HCT116 (cell line): ENCODE measurements around the gene RCAN2. TPM values are rescaled to one million over a fixed set of nuclear protein-coding genes. Genes with fewer than 3 reads are reported as not detected.

Experiments
- ATAC-seq: fragments of 200-7000 bp; cut with Tn5 transposase; 2 replicates; pipeline ENCODE4 v1.9.1; 2020; ENCODE audit warnings: mild to moderate bottlenecking, moderate library complexity
- BruUV-seq: library from RNA; stranded (reverse); fragments of 400-500 nt; replicated peaks from 2 replicates; lab custom pipeline; 2021; lab: Mats Ljungman, UMichigan
- CTCF ChIA-PET: fragments of 300-600 bp; sonication (Branson Sonifier 250); formaldehyde crosslinking; loops from one replicate; lab custom pipeline; 2021; ENCODE audit warnings: antibody characterized with exemption; lab: Charles Lee
- POLR2A ChIA-PET: fragments of 300-600, 350-600 bp; sonication (Branson Sonifier 250); formaldehyde crosslinking; loops from one replicate; lab custom pipeline; 2021; ENCODE audit warnings: antibody characterized with exemption; lab: Charles Lee
- RAD21 ChIA-PET, 2 experiments: fragments of 300-600 bp; sonication (Branson Sonifier 250); formaldehyde crosslinking; loops; one replicate each; lab custom pipeline; 2023; ENCODE audit warnings: low total read pairs in 2 of 2; ENCODE audit not compliant: uncharacterized antibody in 2 of 2, unreplicated experiment in 2 of 2, low non-redundant PET in 1 of 2; lab: Charles Lee
- DNase-seq: peaks from one replicate; pipeline ENCODE4 v3.0.0-alpha.2; 2010; ENCODE audit warnings: low read depth, low spot score
- H2AFZ ChIP-seq: fragments of 200-600 bp; shearing (Covaris generic), sonication (generic); 2 replicates; pipeline ENCODE4 v1.6.1; 2017; ENCODE audit warnings: low read depth, mixed run types, mixed read lengths, antibody characterized with exemption, low read length; ENCODE audit not compliant: poor library complexity, severe bottlenecking
- H3K27ac ChIP-seq: 2 replicates; pipeline ENCODE4 v1.5.1; 2012; ENCODE audit warnings: low read depth, low read length
- H3K27me3 ChIP-seq: fragments of 200-600 bp; sonication (generic); 2 replicates; pipeline ENCODE4 v1.6.1; 2016; ENCODE audit warnings: mixed run types, low read length, mixed read lengths; ENCODE audit not compliant: insufficient read depth
- H3K36me3 ChIP-seq, 2 experiments: fragments of 200-500 bp in 1 of 2; fragments of 200-600 bp in 1 of 2; sonication (Bioruptor generic) in 1 of 2; sonication (generic) in 1 of 2; 2 replicates each; pipeline versions ENCODE4 v1.5.1 to v1.6.1; 2014 to 2016; ENCODE audit warnings: low read length in 2 of 2, inconsistent platforms in 1 of 2, mixed read lengths in 1 of 2, mixed run types in 1 of 2; ENCODE audit not compliant: insufficient read depth in 2 of 2, control insufficient read depth in 1 of 2
- H3K4me1 ChIP-seq, 2 experiments: fragments of 200-600 bp in 1 of 2; sonication (generic) in 1 of 2; 2 replicates each; pipeline versions ENCODE4 v1.5.1 to v1.6.1; 2012 to 2017; ENCODE audit warnings: low read length in 2 of 2, inconsistent platforms in 1 of 2, mild to moderate bottlenecking in 1 of 2, mixed read lengths in 1 of 2, mixed run types in 1 of 2, moderate library complexity in 1 of 2; ENCODE audit not compliant: insufficient read depth in 2 of 2, control insufficient read depth in 1 of 2
- H3K4me2 ChIP-seq: fragments of 200-600 bp; sonication (generic); 2 replicates; pipeline ENCODE4 v1.6.1; 2017; ENCODE audit warnings: mixed run types, low read length, mixed read lengths
- H3K4me3 ChIP-seq, 2 experiments: fragments of 200-600 bp in 1 of 2; sonication (generic) in 1 of 2; replicated peaks in 1 of 2; 2 replicates each; pipeline ENCODE4 v1.5.1; 2011 to 2016; ENCODE audit warnings: low read length in 2 of 2, control low read depth in 1 of 2, low read depth in 1 of 2, mild to moderate bottlenecking in 1 of 2, mixed read lengths in 1 of 2, mixed run types in 1 of 2
- H3K79me2 ChIP-seq: fragments of 200-600 bp; sonication (generic); 2 replicates; pipeline ENCODE4 v1.6.1; 2017; ENCODE audit warnings: mild to moderate bottlenecking, mixed run types, low read length, moderate library complexity, mixed read lengths; ENCODE audit not compliant: insufficient read depth
- H3K9ac ChIP-seq: fragments of 200-600 bp; sonication (generic); 2 replicates; pipeline ENCODE4 v1.6.1; 2016; ENCODE audit warnings: low read length, mixed read lengths
- H3K9me2 ChIP-seq: fragments of 200-600 bp; sonication (generic), shearing (Covaris generic); 2 replicates; pipeline ENCODE4 v1.6.1; 2017; ENCODE audit warnings: mixed run types, mild to moderate bottlenecking, moderate library complexity; ENCODE audit not compliant: insufficient read depth
- H3K9me3 ChIP-seq, 2 experiments: fragments of 200-500 bp in 1 of 2; fragments of 200-600 bp in 1 of 2; sonication (Bioruptor generic) in 1 of 2; sonication (generic) in 1 of 2; 2 replicates each; pipeline ENCODE4 v1.6.1; 2014 to 2017; ENCODE audit warnings: low read length in 2 of 2, mixed read lengths in 2 of 2, inconsistent platforms in 1 of 2, low read depth in 1 of 2, mild to moderate bottlenecking in 1 of 2, mixed run types in 1 of 2, moderate library complexity in 1 of 2; ENCODE audit not compliant: control insufficient read depth in 1 of 2, insufficient read depth in 1 of 2
- H4K20me1 ChIP-seq: fragments of 200-600 bp; sonication (generic), shearing (Covaris generic); 2 replicates; pipeline ENCODE4 v1.6.1; 2017; ENCODE audit warnings: mixed run types, mild to moderate bottlenecking, moderate library complexity; ENCODE audit not compliant: insufficient read depth
- CEBPB ChIP-seq: IDR thresholded peaks from 2 replicates; pipeline ENCODE4 v1.6.1; 2012; ENCODE audit warnings: low read depth
- ELF1 ChIP-seq: IDR thresholded peaks from 2 replicates; pipeline ENCODE4 v1.6.1; 2012; ENCODE audit warnings: low read depth, borderline replicate concordance
- JUND ChIP-seq: IDR thresholded peaks from 2 replicates; pipeline ENCODE4 v1.6.1; 2012
- POLR2A ChIP-seq: IDR thresholded peaks from 2 replicates; pipeline ENCODE4 v1.7.0; 2011; ENCODE audit warnings: borderline replicate concordance; ENCODE audit not compliant: insufficient read depth, insufficient read length; ENCODE audit errors: extremely low read depth
- POLR2AphosphoS5 ChIP-seq: IDR thresholded peaks from 2 replicates; pipeline ENCODE4 v1.6.1; 2011; ENCODE audit warnings: mild to moderate bottlenecking, low read depth, low read length, moderate library complexity
- RAD21 ChIP-seq: IDR thresholded peaks from 2 replicates; pipeline ENCODE4 v1.6.1; 2012; ENCODE audit warnings: low read depth, mild to moderate bottlenecking
- SRF ChIP-seq: IDR thresholded peaks from 2 replicates; pipeline ENCODE4 v1.6.1; 2012; ENCODE audit warnings: low read depth
- TCF7L2 ChIP-seq: IDR thresholded peaks from 2 replicates; pipeline ENCODE4 v1.7.0; 2011; ENCODE audit warnings: borderline replicate concordance, inconsistent platforms; ENCODE audit not compliant: insufficient read depth, insufficient read length; ENCODE audit errors: extremely low read depth
- YY1 ChIP-seq: IDR thresholded peaks from 2 replicates; pipeline ENCODE4 v1.6.1; 2011; ENCODE audit warnings: low read length, low read depth, moderate library complexity, mild to moderate bottlenecking; ENCODE audit not compliant: insufficient replicate concordance; ENCODE audit errors: extremely low read depth
- intact Hi-C: fragments of 100-400 bp; cut with micrococcal nuclease; formaldehyde crosslinking; loops from 2 replicates; pipeline ENCODE4 v1.10.0; 2022
- total RNA-seq: library from RNA; stranded (reverse); gene quantifications from one replicate; pipeline ENCODE4 v1.2.1, GENCODE V29; 2021; ENCODE audit not compliant: unreplicated experiment
- TF ChIP-seq, protein P1 (sequence below), 3 experiments: fragments of 200-600 bp in 1 of 3; sonication (generic) in 1 of 3; IDR thresholded peaks in 2 of 3; conservative IDR thresholded peaks in 1 of 3; 2 replicates each; pipeline ENCODE4 v1.5.1; 2012 to 2017; ENCODE audit warnings: low read depth in 2 of 3, low read length in 2 of 3, antibody characterized with exemption in 1 of 3, borderline replicate concordance in 1 of 3, control low read depth in 1 of 3, mild to moderate bottlenecking in 1 of 3, mixed read lengths in 1 of 3, mixed run types in 1 of 3, moderate library complexity in 1 of 3; ENCODE audit not compliant: insufficient read depth in 1 of 3

Gene RCAN2
- total RNA-seq, 1 experiment from 2014 or later = 0.57 TPM

DNA sequence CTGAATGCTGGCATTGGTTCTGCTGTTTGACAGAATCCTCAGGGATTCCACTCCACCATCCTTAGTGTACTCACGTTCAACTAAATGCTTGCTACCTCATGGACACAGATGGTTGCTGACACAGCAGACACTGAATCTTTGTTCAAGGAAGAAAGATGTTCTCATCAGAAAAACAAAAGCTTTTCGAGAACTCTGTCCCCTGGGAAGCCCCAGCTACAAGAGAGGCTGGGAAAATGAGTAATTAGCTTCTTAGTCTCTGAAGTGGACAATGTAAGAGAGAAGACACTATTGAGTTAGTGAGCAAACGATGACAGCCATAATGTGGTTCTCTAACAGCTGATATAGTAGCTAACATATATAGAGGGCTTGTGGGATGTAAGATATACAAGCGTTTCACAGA, 289.5 kb downstream of the RCAN2 start:
- no peak overlapping the region for H3K4me3 ChIP-seq
- POLR2A ChIA-PET = no interaction called here

DNA sequence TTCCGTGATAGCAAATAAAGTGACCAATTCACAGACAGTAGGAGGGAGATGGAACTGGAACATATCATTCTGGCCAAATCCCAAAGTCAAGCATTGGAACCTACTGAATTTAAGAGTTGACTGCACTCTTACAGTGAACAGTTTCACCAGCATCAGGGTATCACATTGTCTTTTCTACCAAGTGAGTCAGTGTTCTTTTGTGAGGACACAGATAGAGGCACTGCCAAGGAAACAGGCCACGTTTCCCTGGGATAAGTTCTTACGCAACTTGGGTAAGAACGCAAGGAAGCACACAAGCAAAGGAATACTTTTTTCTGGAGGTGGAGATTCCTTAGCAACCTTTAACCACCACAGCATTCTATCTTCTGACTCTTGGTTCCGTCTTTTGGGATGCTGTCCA, 291.9 kb downstream of the RCAN2 start:
- no peak overlapping the region for H2AFZ ChIP-seq
- no peak overlapping the region for H3K27ac ChIP-seq
- DNase-seq (no peak), ATAC-seq (no peak)
- ChIA-PET CTCF (interaction anchor here (1.0 kb wide), 1 partner anchor 109 kb away, joined by 3 read pairs; no protein-coding TSS in a partner anchor), RAD21 (no interaction called here), POLR2A (no interaction called here)
- no peaks in the 10 kb centered on the region for H3K4me1 ChIP-seq
- H3K79me2 ChIP-seq = no peaks in the 10 kb centered on the region
- BruUV-seq = no TSS peak
- intact Hi-C loops = no loop called here
- no peaks in the 10 kb centered on the region for H3K9me2 ChIP-seq
- H3K27me3 ChIP-seq = no peaks in the 10 kb centered on the region; the same call in 1 of the 2 replicates
- H3K36me3 ChIP-seq = no peaks in the 10 kb centered on the region
- no peaks in the 10 kb centered on the region for H3K9me3 ChIP-seq
- no peak overlapping the region for H3K4me3 ChIP-seq
- H3K9ac ChIP-seq = no peak overlapping the region
- no peak for TF ChIP-seq POLR2AphosphoS5
- TF ChIP-seq CEBPB = no peak
- TF ChIP-seq SRF = no peak
- TF ChIP-seq POLR2A = no peak
- no peak for TF ChIP-seq TCF7L2
- TF ChIP-seq YY1 = no peak
- no peak for TF ChIP-seq RAD21
- TF ChIP-seq, protein P1, sequence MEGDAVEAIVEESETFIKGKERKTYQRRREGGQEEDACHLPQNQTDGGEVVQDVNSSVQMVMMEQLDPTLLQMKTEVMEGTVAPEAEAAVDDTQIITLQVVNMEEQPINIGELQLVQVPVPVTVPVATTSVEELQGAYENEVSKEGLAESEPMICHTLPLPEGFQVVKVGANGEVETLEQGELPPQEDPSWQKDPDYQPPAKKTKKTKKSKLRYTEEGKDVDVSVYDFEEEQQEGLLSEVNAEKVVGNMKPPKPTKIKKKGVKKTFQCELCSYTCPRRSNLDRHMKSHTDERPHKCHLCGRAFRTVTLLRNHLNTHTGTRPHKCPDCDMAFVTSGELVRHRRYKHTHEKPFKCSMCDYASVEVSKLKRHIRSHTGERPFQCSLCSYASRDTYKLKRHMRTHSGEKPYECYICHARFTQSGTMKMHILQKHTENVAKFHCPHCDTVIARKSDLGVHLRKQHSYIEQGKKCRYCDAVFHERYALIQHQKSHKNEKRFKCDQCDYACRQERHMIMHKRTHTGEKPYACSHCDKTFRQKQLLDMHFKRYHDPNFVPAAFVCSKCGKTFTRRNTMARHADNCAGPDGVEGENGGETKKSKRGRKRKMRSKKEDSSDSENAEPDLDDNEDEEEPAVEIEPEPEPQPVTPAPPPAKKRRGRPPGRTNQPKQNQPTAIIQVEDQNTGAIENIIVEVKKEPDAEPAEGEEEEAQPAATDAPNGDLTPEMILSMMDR (IDR thresholded peaks at IDR 0.05 in 2 of 3, conservative IDR thresholded peaks at IDR 0.05 in 1 of 3; ENCODE audit: borderline replicate concordance in 1 of 3, insufficient read depth in 1 of 3, low read depth in 2 of 3, low read length in 2 of 3) = no peak
- H4K20me1 ChIP-seq = no peaks in the 10 kb centered on the region
- H3K4me2 ChIP-seq = no peak overlapping the region

More for the DNA sequence above, 289.5 kb downstream of the RCAN2 start:
- no peak for ATAC-seq
- Histone ChIP-seq H3K36me3 (no peaks in the 10 kb centered on the region), H3K9me2 (no peaks in the 10 kb centered on the region), H3K9me3 (no peaks in the 10 kb centered on the region), H3K9ac (no peak overlapping the region), H4K20me1 (no peaks in the 10 kb centered on the region), H3K4me1 (no peaks in the 10 kb centered on the region), H3K27me3 (no peaks in the 10 kb centered on the region; the same call in 1 of the 2 replicates), H3K79me2 (no peaks in the 10 kb centered on the region), H2AFZ (no peak overlapping the region), H3K27ac (no peak overlapping the region), H3K4me2 (no peak overlapping the region)
- intact Hi-C loops = no loop called here
- RAD21 ChIA-PET = no interaction called here
- no TSS peak for BruUV-seq
- TF ChIP-seq JUND (no peak), ELF1 (no peak)
- DNase-seq = no peak
- CTCF ChIA-PET = no interaction called here
